Stimulated activated CD4-positive, alpha-beta T cell treated with anti-CD3 and anti-CD28 coated beads, Interleukin-12 subunit alpha, Interleukin-12 subunit beta, amount 100 ng/mL, for 24 hours (primary cell): ENCODE results near the gene RSPH6A.
"Not testable (repeated sequence)": the region's sequence is repeated elsewhere in the genome, so short reads cannot be mapped to it uniquely, and the experiment has no call there.

ENCODE experiments used
- DNase-seq, 2 experiments: peaks; one replicate each; pipeline ENCODE4 v3.0.0-alpha.2; 2020; ENCODE audit warnings: low read depth in 2 of 2

Gene RSPH6A

DNA sequence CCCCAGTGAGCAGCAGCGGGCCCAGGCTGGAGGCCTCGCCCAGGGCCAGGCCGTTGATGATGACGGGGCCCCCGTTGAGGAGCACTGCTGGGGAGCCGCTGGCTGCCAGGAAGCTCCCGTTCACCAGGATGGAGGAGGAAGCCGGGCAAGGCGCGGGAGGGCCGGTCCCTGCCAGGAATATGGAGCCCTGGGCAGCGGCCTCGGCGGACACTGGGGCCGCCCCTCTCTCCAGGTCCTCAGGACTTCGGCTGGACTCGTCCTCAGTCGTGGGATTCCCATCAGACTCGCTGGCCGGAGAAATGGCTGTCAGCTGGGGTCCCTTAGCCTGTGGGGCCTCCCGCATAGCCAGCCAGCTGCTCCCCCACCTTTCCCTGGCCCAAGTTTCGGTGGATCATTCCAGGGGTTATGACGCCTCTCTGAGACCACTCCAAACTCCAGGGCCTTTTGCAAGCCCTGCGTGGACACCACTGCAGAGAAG, 48.2 kb downstream of the RSPH6A start:
- DNase-seq = no peak

DNA sequence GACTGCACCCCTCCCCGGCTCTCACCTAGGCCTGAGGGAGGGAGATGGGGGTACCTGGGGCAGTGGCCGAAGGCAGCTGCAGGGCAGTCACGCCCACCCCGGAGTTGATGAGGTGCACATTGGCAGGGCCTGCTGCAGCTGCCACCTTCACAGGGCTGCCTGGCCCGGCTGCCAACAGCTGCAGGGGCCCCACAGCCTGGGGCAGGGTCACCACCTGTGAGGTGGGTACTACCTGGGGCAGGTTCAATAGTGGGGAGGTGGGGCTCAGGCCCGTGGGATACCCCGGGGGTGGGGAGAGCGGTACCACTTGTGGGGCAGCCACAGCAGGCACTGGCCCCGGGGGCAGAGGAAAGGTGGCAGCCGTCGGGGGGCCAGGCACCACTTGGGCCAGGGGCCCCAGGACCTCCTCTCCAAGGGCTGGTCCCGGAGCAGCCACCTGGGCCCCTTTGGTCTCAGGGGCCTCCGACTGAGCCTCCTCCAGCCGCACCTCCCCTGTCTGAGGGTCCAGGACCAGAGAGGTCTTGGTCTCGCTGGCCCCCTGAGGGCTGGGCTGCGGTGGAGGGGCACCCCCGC, 48.7 kb downstream of the RSPH6A start:
- DNase-seq = no peak

DNA sequence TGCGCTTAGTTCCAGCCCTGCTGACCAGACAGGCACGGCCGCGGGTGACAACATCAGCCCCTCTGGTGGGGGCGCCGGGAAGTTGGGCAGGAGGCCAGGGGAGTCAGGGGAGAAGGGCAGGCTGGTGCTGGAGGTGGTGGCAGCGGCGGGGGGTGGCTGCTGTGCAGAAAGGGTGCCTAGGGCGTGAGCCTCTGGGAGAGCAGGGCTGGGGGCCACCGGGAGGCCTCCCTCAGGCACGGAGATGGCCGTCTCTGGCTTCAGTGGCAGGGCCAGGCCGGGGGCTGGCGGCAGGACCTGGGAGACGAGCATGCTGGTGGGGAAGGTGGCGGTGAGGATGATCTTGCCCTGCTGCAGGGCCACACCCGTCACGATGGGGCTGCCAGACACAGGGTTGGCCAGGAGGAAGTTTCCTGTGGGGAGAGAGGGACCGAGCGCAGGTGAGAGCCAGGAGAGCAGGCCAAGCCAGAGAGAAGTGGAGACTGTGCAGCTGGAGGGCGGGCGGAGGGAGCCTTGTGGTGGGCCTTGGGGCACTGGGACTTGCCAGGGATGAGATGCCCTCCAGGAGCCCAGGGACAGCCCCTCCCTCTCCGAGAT, 49.3 kb downstream of the RSPH6A start:
- DNase-seq = no peak

DNA sequence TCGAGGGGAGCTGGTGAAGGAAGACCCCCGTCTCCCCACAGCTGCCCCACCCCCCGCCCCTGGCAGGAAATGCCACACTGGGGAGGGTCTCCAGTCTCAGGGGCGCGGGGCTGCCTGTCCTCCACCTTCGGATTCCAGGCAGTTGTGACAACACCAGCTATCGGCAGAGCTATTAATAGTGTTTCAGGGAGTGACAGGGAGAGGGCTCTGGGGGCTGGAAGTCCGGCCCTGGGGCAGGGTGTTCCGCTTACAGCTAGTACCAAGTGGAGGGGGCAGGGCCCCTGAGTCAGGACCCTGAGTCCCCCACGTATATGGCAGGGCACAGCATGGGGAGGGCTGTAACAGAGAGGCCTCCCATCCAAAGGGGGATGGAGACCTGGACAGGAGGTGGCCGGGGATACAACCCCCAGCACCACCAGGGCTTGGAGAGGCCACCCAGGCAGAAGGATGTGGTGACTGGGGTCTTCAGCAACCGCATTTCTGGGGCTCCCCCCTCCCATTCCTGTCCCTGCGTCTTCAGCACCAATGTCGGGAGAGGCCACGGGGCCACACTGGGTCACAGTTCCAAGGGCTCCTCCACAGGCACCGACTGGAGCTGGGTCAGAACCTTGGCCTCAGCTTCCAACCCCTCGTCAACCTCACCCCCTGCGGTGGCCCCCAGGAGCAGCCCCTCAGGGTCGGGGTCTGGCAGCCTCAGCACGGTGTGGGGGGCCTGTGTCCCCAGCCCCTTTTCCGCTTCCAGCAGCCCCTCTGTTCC, 50.0 kb downstream of the RSPH6A start:
- DNase-seq = no peak

DNA sequence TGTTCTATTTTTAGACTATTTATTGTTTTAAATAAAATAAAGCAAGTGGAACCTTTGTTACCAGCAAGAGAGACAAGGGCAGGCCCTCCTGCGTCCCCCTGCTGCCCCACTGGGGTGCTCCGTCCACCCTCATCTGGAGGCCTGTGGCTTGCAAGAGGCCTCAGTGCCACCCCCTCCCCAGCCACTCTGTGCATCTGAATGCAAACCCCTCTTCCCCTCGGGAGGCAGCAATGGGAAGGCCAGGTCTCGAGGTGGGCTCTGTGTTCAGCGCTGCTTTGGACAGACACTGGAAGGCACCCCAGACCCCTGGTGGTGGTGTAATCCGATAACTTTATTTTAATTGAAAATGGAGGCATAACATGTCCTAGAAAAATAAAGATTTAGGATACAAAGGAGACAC, 50.6 kb downstream of the RSPH6A start:
- no peak for DNase-seq

DNA sequence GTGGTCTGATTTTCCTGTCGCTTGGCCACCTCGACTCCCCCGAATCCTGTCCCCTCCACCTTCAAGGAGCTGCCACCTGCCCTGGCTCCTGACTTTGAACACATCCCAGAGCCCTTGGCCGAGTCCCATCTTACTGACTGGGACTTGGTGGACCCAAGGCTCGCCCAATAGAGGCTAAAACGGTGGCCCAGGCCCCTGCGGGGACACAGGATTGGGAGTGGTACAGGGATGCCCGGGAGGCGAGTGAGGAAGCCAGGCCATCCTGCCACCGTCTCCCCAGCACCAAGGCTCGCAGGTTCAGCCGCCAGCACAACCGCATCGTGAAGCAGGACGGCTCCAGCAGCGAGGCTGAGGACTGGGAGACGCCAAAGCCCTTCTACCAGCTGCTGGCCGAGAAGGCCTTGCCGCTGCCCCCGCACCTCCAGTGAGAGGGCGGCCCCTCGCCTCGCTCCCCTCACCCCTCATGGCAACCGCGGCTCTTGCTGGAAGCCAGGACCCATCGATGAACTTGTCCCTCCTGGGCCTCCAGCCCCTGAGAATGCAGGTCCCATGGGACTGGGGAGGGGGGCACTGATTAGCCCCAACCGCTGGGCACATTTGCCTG, 51.3 kb downstream of the RSPH6A start:
- no peak for DNase-seq

DNA sequence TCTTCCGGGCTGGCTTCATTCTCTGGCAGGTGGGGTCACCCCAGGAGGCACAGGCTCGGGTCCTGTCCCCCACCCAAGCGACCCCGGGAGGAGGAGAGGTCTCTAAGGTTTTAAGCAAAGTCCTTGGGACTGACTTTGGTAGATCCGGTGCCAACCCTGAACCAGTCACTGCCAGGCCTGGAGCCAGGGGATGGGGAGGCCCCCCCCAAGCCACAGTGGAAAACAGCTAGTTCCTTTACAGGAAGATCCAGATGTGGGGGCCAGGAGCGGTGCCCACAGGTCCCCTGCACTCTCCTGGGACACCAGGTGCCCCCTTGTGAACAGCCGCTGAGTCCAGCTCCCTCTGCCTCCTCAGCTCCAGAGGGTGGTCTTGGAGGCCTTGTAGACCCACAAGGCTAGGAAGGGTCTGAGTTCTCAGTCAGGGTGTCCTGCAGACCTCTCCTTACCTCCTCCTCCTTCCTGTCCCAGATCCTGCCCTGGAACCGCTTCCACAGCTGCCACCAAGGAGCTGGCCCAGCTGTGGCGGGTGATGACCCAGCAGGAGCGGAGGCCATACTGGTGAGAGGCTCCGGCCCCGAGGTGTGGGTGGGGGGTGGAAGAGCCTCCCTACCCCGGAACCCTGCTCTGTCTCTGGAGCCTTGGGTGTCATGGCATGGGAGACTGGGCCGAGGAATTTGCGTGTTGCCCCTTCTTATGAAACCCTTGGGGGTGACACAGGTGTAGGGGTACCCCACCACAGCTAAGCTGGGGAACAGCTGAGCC, 52.1 kb downstream of the RSPH6A start:
- DNase-seq = no peak

DNA sequence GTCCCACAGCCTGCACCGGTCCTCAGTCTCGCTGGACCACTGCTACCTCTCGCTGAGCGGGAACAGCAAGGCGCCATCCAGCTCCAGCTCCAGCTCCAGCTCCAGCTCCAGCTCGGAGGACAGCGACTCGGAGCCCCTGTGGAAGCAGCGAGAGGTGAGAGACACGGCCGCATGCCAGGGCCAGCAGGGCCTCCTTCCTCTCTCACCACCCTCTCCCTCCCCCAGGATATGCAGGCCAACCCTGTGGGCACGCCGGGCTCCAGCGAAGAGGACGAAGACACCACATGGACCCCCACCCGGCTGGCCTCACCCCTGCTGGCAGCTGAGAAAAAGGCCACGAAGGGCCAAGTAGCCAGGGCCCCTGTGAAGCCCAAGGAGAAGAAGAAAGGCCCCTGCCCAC, 53.4 kb downstream of the RSPH6A start:
- DNase-seq = no peak

DNA sequence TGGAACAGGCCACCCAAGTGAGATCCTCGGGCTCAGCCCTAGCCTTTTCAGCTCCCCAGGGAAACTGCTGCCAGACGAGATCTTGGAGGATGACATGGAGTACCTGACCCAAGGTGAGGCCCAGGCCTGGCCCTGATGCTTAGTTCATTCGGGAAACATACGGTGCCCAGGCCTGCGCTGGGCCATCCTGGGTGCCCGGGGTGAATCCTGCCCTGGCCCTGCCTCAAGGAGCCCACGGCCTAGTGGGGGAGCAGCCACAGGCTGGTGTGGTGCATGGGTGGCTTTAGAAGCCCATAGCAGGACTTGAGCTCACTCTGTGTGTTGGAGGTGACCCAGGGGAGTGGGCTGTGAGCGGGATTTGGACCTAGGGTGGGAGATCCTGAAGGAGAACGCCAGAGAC, 56.2 kb downstream of the RSPH6A start:
- DNase-seq = no peak

DNA sequence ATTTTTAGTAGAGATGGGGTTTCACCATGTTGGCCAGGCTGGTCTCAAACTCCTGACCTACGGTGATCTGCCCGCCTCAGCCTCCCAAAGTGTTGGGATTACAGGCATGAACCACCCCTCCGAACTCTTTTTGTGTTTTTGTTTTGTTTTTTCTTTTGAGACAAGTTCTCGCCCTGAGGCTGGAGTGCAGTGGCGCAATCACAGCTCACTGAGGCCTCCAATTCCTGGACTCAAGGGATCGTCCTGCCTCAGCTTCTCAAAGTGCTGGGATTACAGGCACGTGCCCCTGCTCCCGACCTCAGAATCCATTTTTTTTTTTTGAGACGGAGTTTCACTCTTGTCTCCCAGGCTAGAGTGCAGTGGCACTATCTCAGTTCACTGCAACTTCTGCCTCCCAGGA, 57.4 kb downstream of the RSPH6A start:
- no peak for DNase-seq

DNA sequence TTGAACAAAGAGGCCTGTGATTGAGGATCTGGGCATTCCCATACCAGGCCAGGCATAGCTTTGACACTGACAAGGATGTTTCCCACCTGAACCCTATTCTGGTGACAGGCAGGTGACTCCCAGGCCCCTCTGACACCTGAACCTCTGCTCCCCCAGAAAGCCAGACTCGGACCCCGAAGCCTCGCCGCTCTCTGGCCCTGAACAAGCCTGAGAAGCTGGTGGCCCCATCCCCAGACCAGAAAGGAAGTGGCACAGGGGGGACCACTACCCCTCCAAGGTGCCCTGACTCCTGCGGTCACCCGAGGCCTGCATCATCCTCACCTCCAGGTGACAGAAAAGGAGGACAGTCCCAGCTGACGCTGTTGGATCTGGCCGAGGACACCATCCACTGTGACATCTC, 60.8 kb downstream of the RSPH6A start:
- no peak for DNase-seq

DNA sequence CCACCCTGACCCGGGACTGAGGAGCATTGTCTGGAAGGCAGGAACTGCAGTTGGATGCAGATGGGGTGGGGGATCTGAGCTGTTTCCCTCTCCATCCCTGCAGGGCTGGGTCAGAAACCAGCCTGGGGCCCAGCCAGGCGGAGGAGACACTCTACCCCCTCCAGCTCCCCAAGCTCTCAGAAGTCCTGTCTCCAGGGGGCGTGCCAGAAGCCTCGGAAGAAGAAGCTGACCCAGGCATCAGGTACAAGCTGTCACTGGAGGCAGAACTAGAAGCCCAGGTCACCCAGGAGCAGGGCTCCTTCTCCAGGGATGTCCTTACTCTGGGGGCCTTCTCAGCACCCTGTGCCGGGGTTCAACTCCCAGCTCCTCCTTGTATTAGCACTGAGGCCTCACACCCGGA, 61.6 kb downstream of the RSPH6A start:
- no peak for DNase-seq

DNA sequence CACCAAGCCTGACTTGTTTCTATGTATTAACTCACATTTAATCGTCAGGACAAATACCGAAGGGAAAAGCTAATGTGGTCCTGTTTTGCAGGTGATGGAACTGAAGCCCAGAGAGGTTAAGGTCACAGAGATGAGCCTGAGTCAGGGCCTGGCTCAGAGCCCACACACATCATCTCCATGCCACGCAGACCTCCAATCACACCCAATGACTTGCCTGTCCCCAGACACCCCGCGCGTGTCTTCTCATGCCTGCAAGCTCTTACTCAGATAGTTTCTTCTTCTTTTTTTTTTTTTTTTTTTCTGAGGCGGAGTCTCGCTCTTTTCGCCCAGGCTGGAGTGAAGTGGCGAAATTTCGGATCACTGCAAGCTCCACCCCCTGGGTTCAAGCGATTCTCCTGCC, 62.5 kb downstream of the RSPH6A start:
- DNase-seq = no peak

DNA sequence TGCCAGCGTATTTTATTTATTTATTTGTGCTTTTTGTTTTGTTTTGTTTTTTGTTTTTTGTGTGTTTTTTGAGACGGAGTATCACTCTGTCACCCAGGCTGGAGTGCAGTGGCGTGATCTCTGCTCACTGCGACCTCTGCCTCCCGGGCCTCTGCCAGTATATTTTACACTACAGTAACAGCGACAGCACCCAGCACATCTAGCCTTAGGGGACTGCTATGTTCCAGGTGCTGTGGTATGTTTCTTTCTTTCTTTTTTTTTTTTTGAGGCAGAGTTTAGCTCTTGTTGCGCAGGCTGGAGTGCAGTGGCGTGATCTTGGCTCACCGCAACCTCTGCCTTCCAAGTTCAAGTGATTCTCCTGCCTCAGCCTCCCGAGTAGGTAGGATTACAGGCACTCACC, 63.6 kb downstream of the RSPH6A start:
- DNase-seq = not testable (repeated sequence)

DNA sequence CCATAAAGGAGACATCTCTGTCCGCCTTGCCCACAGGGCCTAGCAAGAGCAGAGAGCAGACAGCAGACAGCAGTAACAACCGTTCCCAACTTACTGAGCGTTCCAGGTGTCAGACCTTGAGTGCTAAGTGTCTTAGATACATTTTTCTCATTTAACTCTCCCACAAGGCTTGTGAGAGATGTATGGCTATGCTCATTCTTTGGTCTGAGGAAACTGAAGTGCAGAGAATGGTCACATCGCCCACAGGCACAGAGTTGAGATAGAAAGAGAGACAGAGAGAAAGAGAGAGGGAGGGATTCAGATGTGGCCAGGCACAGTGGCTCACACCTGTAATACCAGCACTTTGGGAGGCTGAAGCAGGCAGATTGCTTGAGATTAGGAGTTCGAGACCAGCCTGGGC, 67.6 kb downstream of the RSPH6A start:
- no peak for DNase-seq

DNA sequence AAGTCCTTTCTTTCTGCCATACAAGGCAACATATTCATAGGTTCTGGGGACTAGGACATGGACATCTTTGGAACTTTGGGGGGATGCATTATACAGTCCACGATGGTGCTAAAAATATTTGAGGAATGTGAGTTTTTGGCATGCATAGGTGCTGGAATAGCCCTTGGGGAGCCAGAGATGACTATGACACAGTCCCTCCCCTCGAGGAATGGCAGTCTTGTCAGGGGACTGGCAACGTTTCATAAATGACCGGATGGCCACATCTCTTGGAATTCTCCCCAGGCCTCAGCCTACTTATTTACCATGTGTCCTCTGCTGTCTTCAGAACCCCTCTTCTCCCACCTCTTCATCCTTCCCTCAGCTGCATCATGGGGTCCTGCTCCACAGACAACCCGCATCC, 68.2 kb downstream of the RSPH6A start:
- no peak for DNase-seq
